ENCODE data around the gene DMD.

DNA sequence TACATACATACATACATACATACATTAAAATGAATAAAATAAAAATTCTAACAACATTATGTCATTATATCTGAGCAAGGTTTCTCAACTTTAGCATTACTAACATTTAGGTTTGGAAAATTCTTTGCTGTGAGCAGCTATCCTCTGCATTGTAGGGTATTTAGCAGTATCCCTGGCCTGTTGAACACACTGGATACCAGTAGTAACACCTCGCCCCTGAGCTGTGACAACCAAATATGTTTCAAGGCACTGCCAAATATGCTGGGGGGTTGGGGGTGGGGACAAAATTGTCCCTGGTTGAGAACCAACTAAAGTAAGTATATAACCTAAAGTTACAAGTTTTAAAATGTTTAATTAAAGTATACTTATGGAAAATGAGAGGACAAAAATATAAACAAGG, 1278.6 kb downstream of the DMD start:
- no peak for TF ChIP-seq KDM1A (CRISPR knock-in tag; IDR thresholded peaks at IDR 0.05)
- TF ChIP-seq, protein P1, sequence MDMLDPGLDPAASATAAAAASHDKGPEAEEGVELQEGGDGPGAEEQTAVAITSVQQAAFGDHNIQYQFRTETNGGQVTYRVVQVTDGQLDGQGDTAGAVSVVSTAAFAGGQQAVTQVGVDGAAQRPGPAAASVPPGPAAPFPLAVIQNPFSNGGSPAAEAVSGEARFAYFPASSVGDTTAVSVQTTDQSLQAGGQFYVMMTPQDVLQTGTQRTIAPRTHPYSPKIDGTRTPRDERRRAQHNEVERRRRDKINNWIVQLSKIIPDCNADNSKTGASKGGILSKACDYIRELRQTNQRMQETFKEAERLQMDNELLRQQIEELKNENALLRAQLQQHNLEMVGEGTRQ (IDR thresholded peaks at IDR 0.05; ENCODE audit: low read depth, low read length), result no peak
- TF ChIP-seq, protein P1 (CRISPR knock-in tag; IDR thresholded peaks at IDR 0.05; ENCODE audit: borderline replicate concordance), result no peak
- TF ChIP-seq ZNF460 (CRISPR knock-in tag; IDR thresholded peaks at IDR 0.05; ENCODE audit: borderline replicate concordance), result no peak
- TF ChIP-seq DMAP1 (CRISPR knock-in tag; IDR thresholded peaks at IDR 0.05), result no peak
- TF ChIP-seq, protein P2, sequence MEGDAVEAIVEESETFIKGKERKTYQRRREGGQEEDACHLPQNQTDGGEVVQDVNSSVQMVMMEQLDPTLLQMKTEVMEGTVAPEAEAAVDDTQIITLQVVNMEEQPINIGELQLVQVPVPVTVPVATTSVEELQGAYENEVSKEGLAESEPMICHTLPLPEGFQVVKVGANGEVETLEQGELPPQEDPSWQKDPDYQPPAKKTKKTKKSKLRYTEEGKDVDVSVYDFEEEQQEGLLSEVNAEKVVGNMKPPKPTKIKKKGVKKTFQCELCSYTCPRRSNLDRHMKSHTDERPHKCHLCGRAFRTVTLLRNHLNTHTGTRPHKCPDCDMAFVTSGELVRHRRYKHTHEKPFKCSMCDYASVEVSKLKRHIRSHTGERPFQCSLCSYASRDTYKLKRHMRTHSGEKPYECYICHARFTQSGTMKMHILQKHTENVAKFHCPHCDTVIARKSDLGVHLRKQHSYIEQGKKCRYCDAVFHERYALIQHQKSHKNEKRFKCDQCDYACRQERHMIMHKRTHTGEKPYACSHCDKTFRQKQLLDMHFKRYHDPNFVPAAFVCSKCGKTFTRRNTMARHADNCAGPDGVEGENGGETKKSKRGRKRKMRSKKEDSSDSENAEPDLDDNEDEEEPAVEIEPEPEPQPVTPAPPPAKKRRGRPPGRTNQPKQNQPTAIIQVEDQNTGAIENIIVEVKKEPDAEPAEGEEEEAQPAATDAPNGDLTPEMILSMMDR (CRISPR knock-in tag; IDR thresholded peaks at IDR 0.05), result no peak
- no peak for TF ChIP-seq CHD2 (IDR thresholded peaks at IDR 0.05; ENCODE audit: low read depth, low read length)
- TF ChIP-seq JUNB (CRISPR knock-in tag; IDR thresholded peaks at IDR 0.05; ENCODE audit: borderline replicate concordance), result no peak

All from HepG2 (cell line).